Stimulated activated CD4-positive, alpha-beta T cell treated with anti-CD3 and anti-CD28 coated beads, Interleukin-12 subunit alpha, Interleukin-12 subunit beta, amount 100 ng/mL, for 24 hours (primary cell): ENCODE results near the gene UPF3A.
"Not testable (repeated sequence)": the region's sequence is repeated elsewhere in the genome, so short reads cannot be mapped to it uniquely, and the experiment has no call there.

Experiments
- DNase-seq, 2 experiments: peaks; one replicate each; pipeline ENCODE4 v3.0.0-alpha.2; 2020; ENCODE audit warnings: low read depth in 2 of 2

UPF3A gene, protein sequence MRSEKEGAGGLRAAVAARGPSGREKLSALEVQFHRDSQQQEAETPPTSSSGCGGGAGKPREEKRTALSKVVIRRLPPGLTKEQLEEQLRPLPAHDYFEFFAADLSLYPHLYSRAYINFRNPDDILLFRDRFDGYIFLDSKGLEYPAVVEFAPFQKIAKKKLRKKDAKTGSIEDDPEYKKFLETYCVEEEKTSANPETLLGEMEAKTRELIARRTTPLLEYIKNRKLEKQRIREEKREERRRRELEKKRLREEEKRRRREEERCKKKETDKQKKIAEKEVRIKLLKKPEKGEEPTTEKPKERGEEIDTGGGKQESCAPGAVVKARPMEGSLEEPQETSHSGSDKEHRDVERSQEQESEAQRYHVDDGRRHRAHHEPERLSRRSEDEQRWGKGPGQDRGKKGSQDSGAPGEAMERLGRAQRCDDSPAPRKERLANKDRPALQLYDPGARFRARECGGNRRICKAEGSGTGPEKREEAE

DNA sequence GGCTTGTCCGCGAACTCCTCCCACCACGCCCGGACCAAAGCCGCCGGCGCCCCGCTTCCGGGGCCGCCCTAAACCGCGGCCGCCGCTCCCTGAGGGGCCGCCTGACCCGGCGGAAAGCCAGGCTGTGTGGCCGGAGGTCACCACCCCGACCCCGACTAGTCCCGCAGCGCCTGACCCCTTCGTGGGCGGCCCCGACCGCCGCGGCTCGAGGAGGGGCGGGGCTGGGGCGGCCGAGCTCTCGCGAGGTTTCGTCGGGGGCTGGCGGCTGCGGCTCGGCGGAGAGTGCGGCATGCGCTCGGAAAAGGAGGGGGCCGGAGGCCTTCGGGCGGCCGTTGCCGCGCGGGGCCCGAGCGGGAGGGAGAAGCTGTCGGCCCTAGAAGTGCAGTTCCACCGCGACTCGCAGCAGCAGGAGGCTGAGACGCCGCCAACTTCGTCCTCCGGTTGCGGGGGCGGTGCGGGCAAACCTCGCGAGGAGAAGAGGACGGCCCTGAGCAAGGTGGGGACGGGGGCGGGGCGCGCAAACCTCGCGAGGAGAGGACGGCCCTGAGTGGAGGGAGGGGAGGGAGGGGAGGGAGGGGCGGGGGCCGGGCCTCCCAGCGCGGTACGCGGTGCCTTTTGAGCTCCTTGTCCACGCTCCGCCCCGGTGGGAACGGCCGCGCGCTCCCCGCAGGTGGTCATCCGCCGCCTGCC, at the start of gene UPF3A:
TSS of gene UPF3A (plus strand) at position 251 of the 690 bp plus-strand sequence. CDS start at position 290, 39 bp downstream.
- peak; percentile 72 to 81 for DNase-seq

GRCh38 chr13:114231886-114232285, 49.5 kb upstream of the UPF3A start:
- DNase-seq, result no peak

DNA sequence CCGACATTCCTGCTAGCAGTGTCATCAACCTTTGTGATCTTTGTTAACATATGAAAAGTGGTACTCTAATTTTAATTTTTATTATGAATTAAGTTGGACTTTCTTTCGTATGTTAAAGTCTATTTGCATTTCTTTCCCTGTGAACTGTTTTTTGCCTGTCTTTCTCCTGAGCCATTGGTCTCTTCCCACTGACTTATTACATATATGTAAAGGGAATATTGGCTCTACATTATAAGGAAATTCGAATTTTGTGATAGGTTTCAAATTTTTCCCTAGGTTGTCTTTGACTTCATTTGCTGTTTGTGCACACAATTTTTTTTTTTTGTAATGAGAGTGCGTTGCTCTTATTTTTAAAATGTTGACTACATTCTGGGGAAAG, 47.1 kb upstream of the UPF3A start:
- DNase-seq, result no peak

DNA sequence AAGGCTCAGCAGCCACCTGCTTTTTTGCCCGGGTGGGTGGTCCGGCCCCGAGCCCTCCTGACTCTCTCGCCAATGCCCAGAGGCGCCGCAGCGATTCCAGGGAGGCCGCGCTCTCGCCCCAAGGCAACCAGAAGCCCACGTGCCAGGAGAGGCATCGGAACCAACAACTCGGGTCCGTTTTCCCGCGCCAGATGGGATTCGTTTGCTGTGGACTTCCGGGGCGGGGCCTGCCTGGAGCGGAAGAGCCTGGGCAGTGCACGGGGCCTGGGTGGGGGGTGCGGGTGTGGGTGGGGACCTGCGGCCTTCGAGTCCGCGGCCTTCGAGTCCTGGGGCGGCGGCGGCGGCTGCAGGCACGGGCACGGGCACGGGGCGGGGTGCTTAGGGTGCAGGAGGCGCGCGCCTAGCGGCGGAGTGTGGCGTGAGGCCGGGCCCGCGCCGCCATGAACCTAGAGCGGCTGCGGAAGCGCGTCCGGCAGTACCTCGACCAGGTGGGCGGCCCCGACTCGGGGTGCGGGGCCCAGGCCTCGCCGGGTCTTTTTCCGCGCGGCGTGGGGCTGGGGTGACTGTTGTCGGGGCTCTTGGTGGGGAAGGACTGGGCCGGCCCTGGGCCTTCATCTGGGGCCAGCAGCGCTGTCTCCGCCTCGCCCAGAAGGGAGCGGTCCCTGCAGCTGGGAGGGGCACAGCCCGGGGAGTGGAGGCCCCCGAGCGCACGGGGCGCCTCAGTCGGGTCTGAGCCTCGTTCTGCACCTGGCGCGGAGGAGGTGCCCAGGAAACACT, 46.6 kb upstream of the UPF3A start, which contains the start of gene CDC16:
TSS of gene CDC16 (plus strand) at position 253 of the 777 bp plus-strand sequence. CDS start at position 441, 188 bp downstream.
- peak; percentile 84 to 93 for DNase-seq

DNA sequence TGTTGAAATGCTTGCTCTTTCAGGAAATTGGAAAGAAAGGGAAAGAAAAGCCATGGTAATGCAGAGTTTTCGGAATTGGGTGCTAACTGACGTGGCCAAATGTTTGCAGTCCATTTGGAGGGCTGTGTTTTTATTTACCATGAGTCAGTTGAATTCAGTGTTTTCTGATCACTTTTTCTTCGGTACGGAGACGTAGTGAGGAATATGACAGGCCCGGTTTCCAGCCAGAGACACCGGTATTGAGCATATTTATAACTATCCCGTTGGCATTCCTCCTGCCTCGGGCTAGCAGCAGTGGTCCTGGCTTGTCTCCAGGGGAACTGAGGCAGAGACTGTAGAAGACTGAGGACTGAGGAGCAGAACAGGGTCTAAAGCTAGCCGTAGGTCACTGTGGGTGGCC, 45.7 kb upstream of the UPF3A start:
- no peak for DNase-seq

DNA sequence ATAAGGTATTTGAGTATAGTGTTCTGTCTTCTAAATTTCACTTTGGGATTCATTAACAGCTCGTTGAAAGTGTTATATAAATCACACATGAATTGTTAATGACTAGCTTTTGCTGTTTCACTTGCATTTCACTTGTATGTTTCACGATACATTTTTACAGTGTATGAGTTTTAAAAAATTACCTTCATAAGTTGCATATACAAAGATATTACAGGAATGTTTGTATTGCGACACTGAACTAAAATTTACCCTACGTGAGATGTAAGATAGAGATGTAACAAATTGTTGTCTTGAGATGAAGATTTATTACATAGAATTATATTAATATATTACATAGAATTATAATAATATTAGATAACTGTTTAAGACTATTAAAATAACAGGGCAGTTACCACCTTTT, 45.2 kb upstream of the UPF3A start:
- no peak for DNase-seq

- no peak for DNase-seq
Measured at GRCh38 chr13:114237415-114238112, 43.8 kb upstream of the UPF3A start.

DNA sequence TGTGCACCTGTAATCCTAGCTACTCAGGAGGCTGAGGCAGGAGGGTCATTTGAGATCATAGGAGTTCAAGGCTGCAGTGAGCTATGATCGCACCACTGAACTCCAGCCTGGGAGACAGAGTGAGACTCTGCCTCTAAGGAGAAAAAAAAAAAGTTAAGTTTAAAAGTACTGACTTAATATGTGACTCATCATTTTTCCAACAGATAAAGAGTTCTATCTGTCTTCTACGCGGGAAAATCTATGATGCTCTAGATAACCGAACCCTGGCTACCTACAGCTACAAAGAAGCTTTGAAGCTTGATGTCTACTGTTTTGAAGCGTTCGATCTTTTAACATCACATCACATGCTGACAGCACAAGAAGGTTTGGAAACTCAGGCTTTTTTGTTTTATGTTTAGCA, 39.5 kb upstream of the UPF3A start:
- DNase-seq, result no peak

GRCh38 chr13:114243971-114244370, 37.4 kb upstream of the UPF3A start:
- DNase-seq, result no peak

- no peak for DNase-seq
Measured at GRCh38 chr13:114244637-114245036, 36.8 kb upstream of the UPF3A start.

- no peak for DNase-seq
Measured at GRCh38 chr13:114248011-114248410, 33.4 kb upstream of the UPF3A start.

DNA sequence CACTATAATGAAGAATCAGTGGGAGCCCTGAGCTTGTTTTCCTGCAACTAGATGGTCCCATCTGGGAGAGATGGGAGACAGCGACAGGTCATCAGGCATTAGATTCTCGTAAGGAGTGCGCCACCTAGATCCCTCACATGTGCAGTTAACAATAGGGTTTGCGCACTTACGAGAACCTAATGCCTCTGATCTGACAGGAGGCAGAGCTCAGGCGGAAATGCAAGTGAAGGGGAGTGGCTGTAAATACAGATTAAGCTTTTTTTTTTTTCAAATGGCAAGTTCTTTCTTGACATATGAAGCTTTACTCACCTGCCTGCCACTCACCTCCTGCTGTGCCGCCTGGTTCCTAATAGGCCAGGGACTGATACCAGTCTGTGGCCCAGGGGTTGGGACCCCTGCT, 32.3 kb upstream of the UPF3A start:
- DNase-seq, result no peak

- not testable (repeated sequence) for DNase-seq
Measured at GRCh38 chr13:114251639-114252440, 29.6 kb upstream of the UPF3A start.

DNA sequence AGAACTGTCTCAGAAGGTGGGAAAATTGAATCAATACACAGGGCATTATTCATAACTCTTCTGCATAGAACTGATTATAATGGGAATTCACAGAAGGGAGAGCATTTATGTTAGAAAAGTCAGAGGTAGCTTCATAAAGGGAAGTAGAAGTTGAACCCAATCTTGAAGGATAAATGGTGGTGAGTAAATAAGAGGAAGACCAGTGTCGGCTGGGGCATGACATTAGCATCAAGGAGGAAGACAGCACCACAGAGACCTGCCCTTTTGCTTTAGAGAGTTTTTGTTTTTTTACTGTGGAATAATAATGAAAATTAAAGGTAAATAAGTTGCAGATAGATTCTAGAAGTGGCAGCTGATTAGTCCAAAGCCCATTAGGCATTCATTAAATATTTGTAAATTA, 24.9 kb upstream of the UPF3A start:
- DNase-seq, result no peak

GRCh38 chr13:114257014-114257413, 24.4 kb upstream of the UPF3A start:
- DNase-seq, result no peak

DNA sequence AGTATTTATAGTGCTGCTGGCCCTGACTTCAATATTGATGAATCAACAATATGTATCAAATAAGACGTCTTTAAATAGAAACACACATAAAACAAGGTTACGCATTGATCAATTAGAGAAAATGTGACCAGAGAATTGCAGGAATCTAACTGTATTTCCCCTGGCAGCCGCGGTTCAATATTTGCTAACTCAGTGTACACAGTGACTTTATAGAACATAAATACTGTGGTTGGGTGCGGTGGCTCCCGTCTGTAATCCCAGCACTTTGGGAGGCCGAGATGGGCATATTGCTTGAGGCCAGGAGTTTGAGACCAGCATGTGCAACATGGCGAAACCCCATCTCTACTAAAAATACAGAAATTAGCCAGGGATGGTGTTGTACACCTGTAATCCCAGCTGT, 22.8 kb upstream of the UPF3A start:
- DNase-seq, result no peak

- DNase-seq, result no peak
Measured at GRCh38 chr13:114259374-114259773, 22.0 kb upstream of the UPF3A start.

DNA sequence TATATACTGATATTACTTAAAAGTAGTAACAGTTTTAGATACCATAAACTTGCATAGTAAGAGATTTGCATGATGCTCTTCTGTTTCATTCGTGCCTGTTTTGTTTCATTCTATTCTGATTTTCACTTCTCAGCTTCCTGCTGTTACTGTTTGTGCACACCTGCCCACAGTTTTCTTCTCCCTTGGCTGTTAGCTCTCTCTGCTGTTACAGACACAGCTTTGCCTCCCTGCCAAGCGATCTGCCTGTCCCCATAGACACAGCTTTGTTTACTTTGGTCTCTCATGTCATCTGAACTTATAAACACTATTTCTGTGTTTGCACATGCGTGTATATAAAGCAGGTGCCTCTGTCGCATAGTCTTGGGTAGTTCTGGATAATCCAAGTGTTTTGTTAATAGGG, 21.4 kb upstream of the UPF3A start:
- DNase-seq, result no peak

- no peak for DNase-seq
Measured at GRCh38 chr13:114260814-114261213, 20.6 kb upstream of the UPF3A start.

- no peak for DNase-seq
Measured at GRCh38 chr13:114261328-114261965, 20.0 kb upstream of the UPF3A start.
